Measurements from ENCODE around the gene LRRK1. TPM values are rescaled to one million over a fixed set of nuclear protein-coding genes. Genes with fewer than 3 reads are reported as not detected.

Gene LRRK1
- total RNA-seq, 1 donor = 18.0 TPM

- no peak for DNase-seq (ENCODE audit: low read depth)
- no peak for TF ChIP-seq CTCF (IDR thresholded peaks at IDR 0.05; ENCODE audit: insufficient read depth, low read length)
- H3K4me3 ChIP-seq (ENCODE audit: low read depth, low read length) = no peak overlapping the region
Observed at GRCh38 chr15:100891307-100892012, 27.7 kb upstream of the LRRK1 start.

- no peak for DNase-seq (ENCODE audit: low read depth)
- H3K4me3 ChIP-seq (ENCODE audit: low read depth, low read length) = no peak overlapping the region
- no peak for TF ChIP-seq CTCF (IDR thresholded peaks at IDR 0.05; ENCODE audit: insufficient read depth, low read length)
Observed at GRCh38 chr15:100892013-100892355, 27.2 kb upstream of the LRRK1 start.

GRCh38 chr15:100893261-100893963 lies 25.7 kb upstream of the LRRK1 start:
- no peak overlapping the region for H3K4me3 ChIP-seq (ENCODE audit: low read depth, low read length)
- DNase-seq (ENCODE audit: low read depth) = no peak
- no peak for TF ChIP-seq CTCF (IDR thresholded peaks at IDR 0.05; ENCODE audit: insufficient read depth, low read length)

GRCh38 chr15:100893964-100894295 lies 25.2 kb upstream of the LRRK1 start:
- no peak for TF ChIP-seq CTCF (IDR thresholded peaks at IDR 0.05; ENCODE audit: insufficient read depth, low read length)
- no peak overlapping the region for H3K4me3 ChIP-seq (ENCODE audit: low read depth, low read length)
- DNase-seq (ENCODE audit: low read depth) = no peak

GRCh38 chr15:100895721-100896120 lies 23.4 kb upstream of the LRRK1 start:
- no peak for DNase-seq (ENCODE audit: low read depth)
- TF ChIP-seq CTCF (IDR thresholded peaks at IDR 0.05; ENCODE audit: insufficient read depth, low read length) = no peak
- H3K4me3 ChIP-seq (ENCODE audit: low read depth, low read length) = no peak overlapping the region

GRCh38 chr15:100897221-100898151 lies 21.7 kb upstream of the LRRK1 start:
- DNase-seq (ENCODE audit: low read depth) = no peak
- no peak for TF ChIP-seq CTCF (IDR thresholded peaks at IDR 0.05; ENCODE audit: insufficient read depth, low read length)

More at GRCh38 chr15:100897221-100898151, 21.7 kb upstream of the LRRK1 start:
- no peak overlapping the region for H3K4me3 ChIP-seq (ENCODE audit: low read depth, low read length)

Measured in fibroblast of the aortic adventitia (primary cell).